Measurements from ENCODE around the gene MXD3.

DNA sequence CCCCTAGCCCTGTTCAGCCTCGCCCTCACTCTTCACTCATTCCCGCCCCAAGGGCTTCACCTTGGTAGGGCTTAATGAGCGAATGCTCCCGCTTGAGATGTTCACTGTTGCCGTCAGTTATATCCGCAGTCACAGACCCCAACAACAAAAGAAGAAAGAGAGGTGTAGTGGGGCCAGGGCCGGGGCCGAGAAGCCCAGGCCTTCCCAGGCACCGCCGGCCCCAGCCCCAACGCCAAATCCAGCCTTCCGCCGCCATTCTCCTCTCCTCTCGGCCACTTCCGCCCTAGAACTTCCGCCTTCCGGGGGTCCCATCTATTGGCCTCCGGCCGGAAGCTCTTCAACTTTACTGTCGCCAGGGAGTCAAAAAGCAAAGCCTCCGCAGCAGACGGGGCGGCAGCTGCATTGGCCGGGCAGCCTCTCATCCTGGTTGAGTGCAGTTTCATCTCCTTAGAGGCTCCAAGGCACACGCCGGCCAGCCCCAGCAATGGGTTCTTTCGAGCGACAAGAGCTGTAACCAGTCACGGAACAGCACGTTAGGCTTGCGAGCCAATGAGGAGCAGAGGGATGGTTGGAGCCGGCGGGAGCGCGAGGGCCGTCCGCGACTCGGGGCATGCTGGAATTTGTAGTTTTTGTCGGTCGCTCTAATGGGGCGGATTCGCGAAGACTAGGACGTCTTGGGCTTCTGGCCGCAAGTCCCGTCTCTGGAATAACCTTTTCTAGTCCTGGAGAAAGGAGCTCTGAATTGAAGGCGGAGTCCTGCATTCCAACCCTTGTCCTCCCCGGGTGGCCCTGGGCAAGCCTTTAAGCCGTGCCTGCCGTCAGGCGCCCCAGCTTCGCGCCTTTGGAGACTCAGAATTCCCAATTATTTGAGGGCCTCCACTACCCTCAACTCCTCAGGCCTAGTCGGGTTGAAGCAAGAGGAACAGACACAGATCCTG, 40.0 kb upstream of the MXD3 start, which contains the start of gene LMAN2:
- TF ChIP-seq, protein P1, sequence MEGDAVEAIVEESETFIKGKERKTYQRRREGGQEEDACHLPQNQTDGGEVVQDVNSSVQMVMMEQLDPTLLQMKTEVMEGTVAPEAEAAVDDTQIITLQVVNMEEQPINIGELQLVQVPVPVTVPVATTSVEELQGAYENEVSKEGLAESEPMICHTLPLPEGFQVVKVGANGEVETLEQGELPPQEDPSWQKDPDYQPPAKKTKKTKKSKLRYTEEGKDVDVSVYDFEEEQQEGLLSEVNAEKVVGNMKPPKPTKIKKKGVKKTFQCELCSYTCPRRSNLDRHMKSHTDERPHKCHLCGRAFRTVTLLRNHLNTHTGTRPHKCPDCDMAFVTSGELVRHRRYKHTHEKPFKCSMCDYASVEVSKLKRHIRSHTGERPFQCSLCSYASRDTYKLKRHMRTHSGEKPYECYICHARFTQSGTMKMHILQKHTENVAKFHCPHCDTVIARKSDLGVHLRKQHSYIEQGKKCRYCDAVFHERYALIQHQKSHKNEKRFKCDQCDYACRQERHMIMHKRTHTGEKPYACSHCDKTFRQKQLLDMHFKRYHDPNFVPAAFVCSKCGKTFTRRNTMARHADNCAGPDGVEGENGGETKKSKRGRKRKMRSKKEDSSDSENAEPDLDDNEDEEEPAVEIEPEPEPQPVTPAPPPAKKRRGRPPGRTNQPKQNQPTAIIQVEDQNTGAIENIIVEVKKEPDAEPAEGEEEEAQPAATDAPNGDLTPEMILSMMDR (IDR thresholded peaks at IDR 0.05; ENCODE audit: low read depth, low read length), result no peak
- peak; percentile 77 for TF ChIP-seq POLR2A (IDR thresholded peaks at IDR 0.05; ENCODE audit: extremely low read depth, insufficient read length)
